ENCODE measurements around the gene TBC1D28.
"Not testable (repeated sequence)": the region's sequence is repeated elsewhere in the genome, so short reads cannot be mapped to it uniquely, and the experiment has no call there.

Gene TBC1D28

GRCh38 chr17:18644291-18644690 is at the start of gene TBC1D28:
Gene TBC1D28, minus strand, starts transcription at chr17:18644391. Its CDS starts 3,039 bp downstream, at chr17:18641352.
- in situ Hi-C loops (cut with HindIII; ENCODE audit: low sequenced_read_pairs), result not testable (repeated sequence)

GRCh38 chr17:18682668-18683067 is 38.5 kb upstream of the TBC1D28 start:
- in situ Hi-C loops (cut with HindIII; ENCODE audit: low sequenced_read_pairs), result not testable (repeated sequence)

DNA sequence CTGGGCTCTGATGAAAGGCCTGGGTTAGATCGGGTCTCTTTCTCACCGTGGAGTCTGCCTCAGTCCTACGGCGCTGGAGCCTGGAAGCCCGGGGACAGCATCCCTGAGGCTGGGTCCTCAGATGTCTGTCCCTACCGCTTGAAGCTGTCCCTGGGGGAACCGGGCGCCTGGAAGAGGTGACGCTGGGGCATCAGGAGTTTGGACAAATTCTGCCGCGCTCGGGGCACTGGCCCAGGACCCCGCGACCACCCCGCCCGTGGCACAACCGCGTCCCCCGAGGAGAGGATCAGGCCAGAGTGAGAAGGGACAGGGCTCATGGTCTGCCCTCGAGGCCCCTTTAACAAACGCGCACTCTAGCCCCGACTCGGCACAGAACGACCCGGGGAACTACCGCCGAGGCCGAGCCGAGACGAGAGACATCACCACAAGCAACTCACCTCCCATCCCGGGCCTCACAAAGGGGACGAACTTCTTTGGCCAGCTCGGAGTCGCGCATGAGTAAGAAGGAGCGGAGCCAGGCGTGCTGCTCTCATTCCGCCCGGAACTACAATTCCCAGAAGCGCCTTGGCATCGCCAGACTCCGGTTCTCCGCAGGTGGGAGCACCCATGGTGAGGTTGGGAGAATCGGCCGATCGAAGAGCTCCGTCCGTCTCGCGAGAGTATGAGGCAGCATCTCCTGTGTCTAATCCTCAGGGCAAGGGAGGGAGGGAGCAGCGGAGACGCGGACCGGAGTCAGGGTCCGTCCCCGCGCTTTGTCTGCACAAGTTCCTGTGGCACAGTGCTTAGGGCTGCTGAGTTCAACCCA is 37.8 kb upstream of the TBC1D28 start, which contains the start of gene FOXO3B:
Gene FOXO3B (minus strand): TSS at position 548 of the 805 bp plus-strand sequence. CDS start 663 bp downstream, outside the sequence.
- in situ Hi-C loops (cut with HindIII; ENCODE audit: low sequenced_read_pairs), result not testable (repeated sequence)

DNA sequence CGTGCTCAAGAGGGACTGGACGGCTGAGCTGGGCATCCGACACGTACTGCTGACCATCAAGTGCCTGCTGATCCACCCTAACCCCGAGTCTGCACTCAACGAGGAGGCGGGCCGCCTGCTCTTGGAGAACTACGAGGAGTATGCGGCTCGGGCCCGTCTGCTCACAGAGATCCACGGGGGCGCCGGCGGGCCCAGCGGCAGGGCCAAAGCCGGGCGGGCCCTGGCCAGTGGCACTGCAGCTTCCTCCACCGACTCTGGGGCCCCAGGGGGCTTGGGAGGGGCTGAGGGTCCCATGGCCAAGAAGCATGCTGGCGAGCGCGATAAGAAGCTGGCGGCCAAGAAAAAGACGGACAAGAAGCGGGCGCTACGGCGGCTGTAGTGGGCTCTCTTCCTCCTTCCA is 33.2 kb upstream of the TBC1D28 start:
- in situ Hi-C loops (cut with HindIII; ENCODE audit: low sequenced_read_pairs), result not testable (repeated sequence)

GRCh38 chr17:18676928-18677327 is 32.7 kb upstream of the TBC1D28 start:
- in situ Hi-C loops (cut with HindIII; ENCODE audit: low sequenced_read_pairs), result not testable (repeated sequence)

DNA sequence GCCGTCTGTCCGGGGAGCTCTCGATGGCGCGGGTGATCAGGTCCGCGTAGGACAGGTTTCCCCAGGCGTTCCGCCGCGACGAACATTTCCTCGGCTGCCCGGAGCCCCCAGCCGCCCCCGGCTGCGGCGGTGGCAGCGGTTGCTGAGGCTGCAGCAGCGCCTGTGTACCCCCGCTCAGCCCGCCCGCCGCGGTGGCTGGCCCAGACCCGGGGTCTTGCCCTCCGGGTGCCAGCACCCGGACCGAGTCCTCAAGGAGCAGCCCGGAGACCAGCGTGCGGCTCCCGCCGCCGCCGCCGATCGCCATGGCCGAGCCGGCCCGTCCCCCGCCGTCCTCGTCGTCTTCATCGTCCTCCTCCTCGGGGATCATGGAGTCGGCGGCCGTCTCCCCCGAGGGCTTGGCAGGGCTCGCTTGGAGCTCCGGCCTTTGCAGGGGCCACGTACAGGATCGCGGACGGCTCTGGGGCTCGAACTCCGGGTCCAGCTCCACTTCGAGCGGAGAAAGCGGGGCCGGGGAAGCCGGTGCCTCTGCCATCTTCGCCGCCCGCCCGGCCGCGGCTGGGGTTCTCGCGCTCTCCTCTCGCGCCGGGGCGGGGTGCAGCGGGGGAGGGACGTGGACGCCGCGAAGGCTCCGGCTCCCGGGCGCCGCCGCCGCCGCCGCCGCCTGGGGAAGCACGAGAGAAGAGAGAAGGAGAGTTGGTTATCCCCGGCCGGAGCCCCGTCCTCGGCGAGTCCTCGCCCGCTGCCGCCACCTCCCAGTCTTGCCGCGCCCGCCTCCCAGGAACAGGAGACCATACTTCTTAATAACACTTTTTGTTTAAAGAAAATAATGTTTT is 28.4 kb upstream of the TBC1D28 start:
- in situ Hi-C loops (cut with HindIII; ENCODE audit: low sequenced_read_pairs), result not testable (repeated sequence)

GRCh38 chr17:18668625-18669024 is 24.4 kb upstream of the TBC1D28 start:
- in situ Hi-C loops (cut with HindIII; ENCODE audit: low sequenced_read_pairs), result not testable (repeated sequence)

- in situ Hi-C loops (cut with HindIII; ENCODE audit: low sequenced_read_pairs), result not testable (repeated sequence)
These were observed 23.3 kb upstream of the TBC1D28 start for GRCh38 chr17:18667535-18667934.

DNA sequence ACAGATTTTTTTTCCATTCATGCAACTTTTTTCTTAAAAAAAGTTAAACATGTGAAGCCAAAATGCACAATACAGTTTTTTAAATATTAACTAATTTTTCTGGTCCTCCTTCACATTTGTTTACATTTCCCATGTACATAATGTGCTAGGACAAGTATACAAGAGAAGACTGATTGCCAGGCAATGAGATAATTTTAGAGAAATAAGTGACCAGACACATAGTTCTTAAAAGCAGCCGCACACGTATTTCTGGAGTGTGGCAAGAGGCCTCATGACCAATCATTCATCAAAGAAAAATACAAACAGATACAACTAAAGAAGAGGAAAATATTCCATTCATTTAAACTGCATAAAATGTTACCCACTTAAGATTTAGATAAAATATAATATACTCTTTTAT is 22.1 kb upstream of the TBC1D28 start:
- in situ Hi-C loops (cut with HindIII; ENCODE audit: low sequenced_read_pairs), result not testable (repeated sequence)

- in situ Hi-C loops (cut with HindIII; ENCODE audit: low sequenced_read_pairs), result not testable (repeated sequence)
These were observed 17.9 kb upstream of the TBC1D28 start for GRCh38 chr17:18661924-18662624.

DNA sequence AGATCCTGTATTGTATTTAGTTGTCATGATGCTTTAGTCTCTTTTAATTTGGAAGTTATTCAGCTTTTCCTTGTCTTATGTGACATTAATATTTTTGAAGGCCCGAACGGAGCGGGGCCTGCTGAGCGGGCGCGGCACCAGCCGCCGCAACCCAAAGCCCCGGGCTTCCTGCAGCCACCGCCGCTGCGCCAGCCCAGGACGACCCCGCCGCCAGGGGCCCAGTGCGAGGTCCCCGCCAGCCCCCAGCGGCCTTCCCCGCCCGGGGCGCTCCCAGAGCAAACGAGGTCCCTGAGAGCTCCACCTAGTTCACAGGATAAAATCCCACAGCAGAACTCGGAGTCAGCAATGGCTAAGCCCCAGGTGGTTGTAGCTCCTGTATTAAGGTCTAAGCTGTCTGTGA is 5.9 kb upstream of the TBC1D28 start:
- in situ Hi-C loops (cut with HindIII; ENCODE audit: low sequenced_read_pairs), result not testable (repeated sequence)

DNA sequence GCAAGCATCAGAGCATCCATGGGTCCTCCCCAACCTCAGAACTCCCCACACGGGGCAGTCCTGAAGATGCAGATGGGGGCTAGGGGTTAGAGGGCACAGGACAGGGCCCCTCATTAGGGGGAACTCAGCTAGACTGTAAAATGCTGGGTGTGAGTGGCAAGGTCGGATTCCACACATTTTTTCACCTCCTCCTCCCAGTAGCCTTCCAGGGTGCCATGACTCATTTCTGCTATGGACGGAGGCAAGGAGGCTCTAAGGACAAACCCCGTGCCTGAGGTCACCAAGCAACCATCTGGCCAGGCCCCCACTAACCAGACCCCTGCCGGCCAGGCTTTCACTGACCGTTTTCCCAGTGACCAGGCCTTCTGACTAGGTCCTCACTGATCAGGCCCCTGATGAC is 1.1 kb downstream of the TBC1D28 start:
- in situ Hi-C loops (cut with HindIII; ENCODE audit: low sequenced_read_pairs), result not testable (repeated sequence)

DNA sequence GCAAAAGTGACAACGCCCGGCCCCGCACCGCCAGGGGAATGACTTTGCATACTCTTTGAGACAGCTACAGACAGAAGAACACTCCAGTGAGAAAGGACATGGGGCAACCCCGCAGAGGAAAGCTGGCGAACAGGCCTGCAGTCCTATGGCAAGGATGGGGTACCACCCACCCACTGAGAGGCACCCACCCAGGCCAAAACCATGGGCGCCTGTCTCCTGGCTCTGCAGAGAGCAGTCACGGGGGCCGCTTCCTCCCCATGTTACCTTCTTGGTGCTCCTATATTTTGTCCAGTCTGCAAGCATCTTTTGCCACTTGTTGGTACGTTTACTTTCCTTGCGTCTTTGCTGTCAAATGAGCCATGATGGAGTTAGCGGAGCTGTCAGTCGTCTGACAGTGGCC is 5.8 kb downstream of the TBC1D28 start:
- in situ Hi-C loops (cut with HindIII; ENCODE audit: low sequenced_read_pairs), result not testable (repeated sequence)

GRCh38 chr17:18636237-18636636 is 8.0 kb downstream of the TBC1D28 start:
- in situ Hi-C loops (cut with HindIII; ENCODE audit: low sequenced_read_pairs), result not testable (repeated sequence)

DNA sequence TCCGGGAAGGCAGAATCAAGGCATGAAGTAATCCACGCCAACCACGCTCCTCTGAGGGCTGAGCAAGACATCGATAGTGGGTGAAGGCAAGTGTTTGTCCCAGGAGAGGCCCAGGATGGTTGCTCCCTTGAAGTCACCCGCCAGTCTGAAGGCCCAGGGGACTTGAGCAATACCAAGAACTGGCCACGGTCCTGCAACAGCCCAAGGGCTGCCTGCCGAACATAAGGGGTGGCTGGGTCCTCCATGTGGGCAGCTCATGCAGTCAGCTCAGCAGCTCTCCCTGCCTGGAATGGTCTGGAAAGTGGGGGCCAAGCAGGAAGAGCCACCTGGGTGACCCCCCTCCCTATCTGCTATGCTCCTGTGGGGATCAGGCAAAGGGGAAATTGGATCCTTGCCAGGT is 8.4 kb downstream of the TBC1D28 start:
- in situ Hi-C loops (cut with HindIII; ENCODE audit: low sequenced_read_pairs), result not testable (repeated sequence)

DNA sequence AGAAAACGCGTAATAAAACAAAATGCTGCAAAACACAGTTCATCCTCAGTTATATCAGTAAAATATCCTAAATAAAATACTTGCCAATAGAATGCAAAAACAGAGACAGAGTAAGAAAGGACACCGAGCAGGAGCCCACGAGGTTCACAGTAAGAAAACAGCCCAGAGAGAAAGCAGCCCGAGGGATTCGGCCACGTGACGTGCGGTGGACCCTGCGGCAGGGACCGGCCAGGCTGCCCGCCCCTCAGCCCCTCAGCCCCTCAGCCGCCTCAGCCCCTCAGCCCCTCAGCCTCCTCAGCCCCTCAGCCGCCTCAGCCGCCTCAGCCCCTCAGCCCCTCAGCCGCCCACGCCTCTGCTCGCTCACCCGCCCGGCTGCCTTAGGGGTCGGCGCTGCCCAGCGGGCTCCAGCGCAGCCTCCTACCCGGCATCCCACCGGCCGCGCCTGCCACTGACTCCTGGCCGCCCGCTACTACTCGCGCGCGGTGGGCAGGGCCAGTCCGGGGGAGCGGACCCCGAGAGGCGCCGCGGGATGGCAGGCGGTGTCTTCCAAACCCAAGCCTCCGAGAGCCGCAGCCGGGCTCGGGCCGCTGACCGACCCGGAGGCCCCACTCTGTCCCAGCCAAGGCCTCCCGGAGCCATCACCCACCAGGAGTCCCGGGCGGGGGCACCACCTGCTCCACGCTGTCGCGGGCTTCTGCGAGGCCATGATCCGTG is 9.5 kb downstream of the TBC1D28 start:
- in situ Hi-C loops (cut with HindIII; ENCODE audit: low sequenced_read_pairs), result not testable (repeated sequence)

DNA sequence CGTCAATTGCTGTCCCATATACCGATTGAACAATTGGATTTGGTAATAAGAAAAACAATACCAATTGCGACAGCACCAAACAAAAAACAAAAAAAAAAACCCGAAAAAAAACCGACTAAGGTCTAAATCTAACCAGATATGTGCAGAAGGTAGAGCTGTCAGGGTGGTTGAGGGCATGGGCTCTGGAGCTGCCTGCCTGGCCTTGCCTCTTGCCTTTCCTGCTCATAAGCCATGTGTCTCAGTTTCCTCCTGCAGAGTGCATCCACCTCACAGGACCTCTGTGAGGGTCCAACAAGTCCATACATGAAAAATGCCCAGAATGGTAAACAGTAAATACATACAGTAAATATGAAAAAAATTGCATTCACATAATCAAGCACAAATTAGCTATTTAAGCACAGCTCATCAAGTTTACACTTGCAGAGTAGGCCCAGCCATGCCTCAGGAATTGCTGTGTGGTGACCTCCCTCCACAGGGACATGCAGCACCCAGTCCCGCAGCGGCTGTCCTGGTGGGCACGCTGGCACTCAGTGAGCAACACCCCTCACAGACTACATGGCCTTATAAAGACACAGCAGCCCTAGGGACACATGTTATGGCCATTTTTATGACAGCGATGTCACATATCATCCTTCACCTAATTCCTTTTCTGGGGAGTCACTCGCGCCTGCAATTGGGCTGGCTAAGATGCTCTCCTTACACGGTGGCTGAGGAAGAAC is 17.9 kb downstream of the TBC1D28 start:
- in situ Hi-C loops (cut with HindIII; ENCODE audit: low sequenced_read_pairs), result no loop called here

- in situ Hi-C loops (cut with HindIII; ENCODE audit: low sequenced_read_pairs), result not testable (repeated sequence)
These were observed 18.6 kb downstream of the TBC1D28 start for GRCh38 chr17:18625509-18626104.

- in situ Hi-C loops (cut with HindIII; ENCODE audit: low sequenced_read_pairs), result not testable (repeated sequence)
These were observed 19.2 kb downstream of the TBC1D28 start for GRCh38 chr17:18624862-18625501.
